LNCaP clone FGC (cell line): Measurements from ENCODE around the gene HLCS.
A peak's percentile ranks its signal among the peaks of the same experiment; 100 is the strongest.

Experiments
- DNase-seq: peaks from one replicate; pipeline ENCODE4 v3.0.0-alpha.2; 2011; ENCODE audit warnings: low read depth
- H3K4me3 ChIP-seq: 2 replicates; pipeline ENCODE4 v1.5.1; 2011; ENCODE audit warnings: mild to moderate bottlenecking, low read depth, low read length, control low read depth
- CTCF ChIP-seq: IDR thresholded peaks from 2 replicates; pipeline ENCODE4 v1.5.1; 2012; ENCODE audit warnings: mild to moderate bottlenecking; ENCODE audit not compliant: control insufficient read depth, insufficient read depth; ENCODE audit errors: extremely low read depth

HLCS gene

GRCh38 chr21:36701756-36702621 is 264.5 kb downstream of the HLCS start:
- no peak for DNase-seq
- H3K4me3 ChIP-seq: peak overlapping the region; percentile 72
- no peak for TF ChIP-seq CTCF

GRCh38 chr21:36700971-36701755 is 265.3 kb downstream of the HLCS start:
- DNase-seq: no peak
- H3K4me3 ChIP-seq: peak overlapping the region; percentile 72
- peak; percentile 17; the same call in 1 of the 2 replicates for TF ChIP-seq CTCF
